Measurements from ENCODE around the gene NUP62. TPM values are rescaled to one million over a fixed set of nuclear protein-coding genes. Genes with fewer than 3 reads are reported as not detected.
A peak's percentile ranks its signal among the peaks of the same experiment; 100 is the strongest.

NUP62 gene
- total and polyA plus RNA-seq, 4 donors, result 14.2 to 19.8 (median 18.1) TPM

- Histone ChIP-seq H3K4me3 (ENCODE audit: low read depth in 1 of 3, low read length in 3 of 3) (peak overlapping the region in 1 of 3 donors; percentile 14), H3K4me1 (ENCODE audit: control insufficient read depth in 4 of 4, insufficient read depth in 4 of 4, low read length in 3 of 4) (peaks cover 0 to 9% (median 4%) of the 10 kb centered on the region in 4 donors), H3K36me3 (ENCODE audit: control insufficient read depth in 4 of 4, insufficient read depth in 3 of 4, low read depth in 1 of 4, low read length in 3 of 4) (peaks cover 0 to 6% (median 4%) of the 10 kb centered on the region in 4 donors), H3K27ac (ENCODE audit: low read depth in 1 of 2, low read length in 2 of 2) (no peak overlapping the region), H3K27me3 (ENCODE audit: control insufficient read depth in 4 of 4, insufficient read depth in 4 of 4, low read length in 3 of 4) (no peaks in the 10 kb centered on the region), H3K9ac (ENCODE audit: low read depth in 1 of 2, low read length in 2 of 2) (no peak overlapping the region), H3K9me3 (ENCODE audit: control insufficient read depth in 4 of 4, low read length in 3 of 4) (no peaks in the 10 kb centered on the region)
- TF ChIP-seq GABPA (IDR thresholded peaks at IDR 0.05 in 1 of 2, conservative IDR thresholded peaks at IDR 0.05 in 1 of 2) (no peak), FOXA1 (IDR thresholded peaks at IDR 0.05) (no peak)
- WGBS, result 22% methylated on average over 69 of the region's 69 CpGs
- DNase-seq (ENCODE audit: low spot score), result peak; percentile 72
Measured at GRCh38 chr19:49890349-49891311, 38.7 kb downstream of the NUP62 start.

GRCh38 chr19:49889687-49890348, 39.5 kb downstream of the NUP62 start:
- peak overlapping the region in 1 of 3 donors; percentile 14 for H3K4me3 ChIP-seq (ENCODE audit: low read depth in 1 of 3, low read length in 3 of 3)
- no peak for TF ChIP-seq HNF4A (conservative IDR thresholded peaks at IDR 0.05)
- TF ChIP-seq MAX (IDR thresholded peaks at IDR 0.05), result no peak
- TF ChIP-seq FOXA1 (IDR thresholded peaks at IDR 0.05), result no peak
- TF ChIP-seq SP1 (IDR thresholded peaks at IDR 0.05), result no peak
- no peak for TF ChIP-seq NR2F2 (IDR thresholded peaks at IDR 0.05)
- no peak for TF ChIP-seq EGR1 (IDR thresholded peaks at IDR 0.05; ENCODE audit: low read depth in 2 of 2)
- TF ChIP-seq RAD21 (IDR thresholded peaks at IDR 0.05), result peak in 1 of 2 donors; percentile 72
- no peak for TF ChIP-seq REST (IDR thresholded peaks at IDR 0.05)
- no peak for TF ChIP-seq JUND (IDR thresholded peaks at IDR 0.05)
- no peak for TF ChIP-seq RXRA (IDR thresholded peaks at IDR 0.05)
- TF ChIP-seq TAF1 (conservative IDR thresholded peaks at IDR 0.05), result no peak
- no peak for TF ChIP-seq ATF3 (IDR thresholded peaks at IDR 0.05)
- no peak for TF ChIP-seq FOXA2 (IDR thresholded peaks at IDR 0.05)
- TF ChIP-seq GABPA (IDR thresholded peaks at IDR 0.05 in 1 of 2, conservative IDR thresholded peaks at IDR 0.05 in 1 of 2), result no peak
- no peak for TF ChIP-seq ZBTB33 (IDR thresholded peaks at IDR 0.05)
- TF ChIP-seq HNF4G (IDR thresholded peaks at IDR 0.05), result no peak
- TF ChIP-seq CTCF (IDR thresholded peaks at IDR 0.05; ENCODE audit: low read depth, low read length, missing input control), result peak; percentile 50
- no peak for TF ChIP-seq YY1 (IDR thresholded peaks at IDR 0.05)
- 36% methylated on average over 71 of the region's 71 CpGs for WGBS
- no peak overlapping the region for H3K9ac ChIP-seq (ENCODE audit: low read depth in 1 of 2, low read length in 2 of 2)
- peaks cover 0 to 9% (median 4%) of the 10 kb centered on the region in 4 donors for H3K4me1 ChIP-seq (ENCODE audit: control insufficient read depth in 4 of 4, insufficient read depth in 4 of 4, low read length in 3 of 4)
- no peaks in the 10 kb centered on the region for H3K27me3 ChIP-seq (ENCODE audit: control insufficient read depth in 4 of 4, insufficient read depth in 4 of 4, low read length in 3 of 4)
- H3K36me3 ChIP-seq (ENCODE audit: control insufficient read depth in 4 of 4, insufficient read depth in 3 of 4, low read depth in 1 of 4, low read length in 3 of 4), result peaks cover 2 to 9% (median 6%) of the 10 kb centered on the region in 4 donors
- H3K27ac ChIP-seq (ENCODE audit: low read depth in 1 of 2, low read length in 2 of 2), result no peak overlapping the region
- peak; percentile 84 for DNase-seq (ENCODE audit: low spot score)
- H3K9me3 ChIP-seq (ENCODE audit: control insufficient read depth in 4 of 4, low read length in 3 of 4), result no peaks in the 10 kb centered on the region
